SKM-1 treated with dmso at 0.1 percent for 144 hours (cell line): ENCODE results near the gene LZTFL1.
"Not testable (repeated sequence)": the region's sequence is repeated elsewhere in the genome, so short reads cannot be mapped to it uniquely, and the experiment has no call there.

ENCODE experiments used
- DNase-seq: peaks from one replicate; lab custom pipeline; 2025; ENCODE audit not compliant: unreplicated experiment; lab: John Stamatoyannopoulos, UW

The LZTFL1 gene

GRCh38 chr3:45865563-45865962 is 23.6 kb upstream of the LZTFL1 start:
- no peak for DNase-seq

- no peak for DNase-seq
Observed at GRCh38 chr3:45864760-45865519, 23.0 kb upstream of the LZTFL1 start.

- DNase-seq, result no peak
Observed at GRCh38 chr3:45861043-45861719, 19.3 kb upstream of the LZTFL1 start.

- no peak for DNase-seq
Observed at GRCh38 chr3:45860481-45860880, 18.6 kb upstream of the LZTFL1 start.

GRCh38 chr3:45858809-45859543 is 17.1 kb upstream of the LZTFL1 start:
- no peak for DNase-seq

- DNase-seq, result not testable (repeated sequence)
Observed at GRCh38 chr3:45857024-45857423, 15.1 kb upstream of the LZTFL1 start.

- DNase-seq, result not testable (repeated sequence)
Observed at GRCh38 chr3:45856323-45856722, 14.4 kb upstream of the LZTFL1 start.

GRCh38 chr3:45852828-45853227 is 10.9 kb upstream of the LZTFL1 start:
- DNase-seq, result no peak

GRCh38 chr3:45848392-45848791 is 6.5 kb upstream of the LZTFL1 start:
- DNase-seq, result no peak

- no peak for DNase-seq
Observed at GRCh38 chr3:45844616-45845015, 2.7 kb upstream of the LZTFL1 start.

GRCh38 chr3:45842851-45843625 is 1.1 kb upstream of the LZTFL1 start:
- DNase-seq, result no peak

- DNase-seq, result no peak
Observed at GRCh38 chr3:45841420-45841756, 531 bp downstream of the LZTFL1 start.

GRCh38 chr3:45838466-45838865 is 3.5 kb downstream of the LZTFL1 start:
- DNase-seq, result no peak

- no peak for DNase-seq
Observed at GRCh38 chr3:45832699-45833098, 9.2 kb downstream of the LZTFL1 start.

GRCh38 chr3:45830121-45830520 is 11.8 kb downstream of the LZTFL1 start:
- no peak for DNase-seq

- no peak for DNase-seq
Observed at GRCh38 chr3:45826908-45827307, 15.0 kb downstream of the LZTFL1 start.

GRCh38 chr3:45826321-45826720 is 15.6 kb downstream of the LZTFL1 start:
- no peak for DNase-seq

GRCh38 chr3:45821127-45821526 is 20.8 kb downstream of the LZTFL1 start:
- DNase-seq, result no peak

- no peak for DNase-seq
Observed at GRCh38 chr3:45819543-45819942, 22.4 kb downstream of the LZTFL1 start.

- no peak for DNase-seq
Observed at GRCh38 chr3:45817831-45818522, 23.9 kb downstream of the LZTFL1 start.

GRCh38 chr3:45816544-45816943 is 25.4 kb downstream of the LZTFL1 start:
- no peak for DNase-seq
